Mesenchymal stem cell (in vitro differentiated cells and primary cell): ENCODE data around the gene CMTR1.

Experiments used
- DNase-seq: peaks from one replicate; pipeline ENCODE4 v3.0.0-alpha.2; 2013
- H2AFZ ChIP-seq: one replicate; pipeline ENCODE4 v1.6.1; 2013; ENCODE audit warnings: low read depth, mild to moderate bottlenecking, control low read depth, inconsistent platforms, low read length, moderate library complexity
- H2AK5ac ChIP-seq: 2 replicates; pipeline ENCODE4 v1.6.1; 2013; ENCODE audit warnings: low read length, moderate library complexity, mild to moderate bottlenecking, inconsistent platforms; ENCODE audit not compliant: severe bottlenecking
- H2BK120ac ChIP-seq: one replicate; pipeline ENCODE4 v1.6.1; 2013; ENCODE audit warnings: low read depth, mild to moderate bottlenecking, inconsistent platforms, low read length, moderate library complexity
- H2BK12ac ChIP-seq, 2 experiments: one replicate each; pipeline ENCODE4 v1.6.1; 2013; ENCODE audit warnings: inconsistent platforms in 2 of 2, low read length in 2 of 2, mild to moderate bottlenecking in 2 of 2, moderate library complexity in 2 of 2, control low read depth in 1 of 2
- H2BK15ac ChIP-seq: one replicate; pipeline ENCODE4 v1.6.1; 2013; ENCODE audit warnings: mild to moderate bottlenecking, low read depth, inconsistent platforms; ENCODE audit not compliant: poor library complexity, severe bottlenecking
- H2BK5ac ChIP-seq: 2 replicates; pipeline ENCODE4 v1.6.1; 2013; ENCODE audit warnings: low read depth, mild to moderate bottlenecking, low read length, control low read depth, inconsistent platforms; ENCODE audit not compliant: poor library complexity, severe bottlenecking
- H3K14ac ChIP-seq, 2 experiments: one replicate each; pipeline ENCODE4 v1.6.1; 2013; ENCODE audit warnings: inconsistent platforms in 2 of 2, low read length in 2 of 2, control low read depth in 1 of 2, mild to moderate bottlenecking in 1 of 2, moderate library complexity in 1 of 2
- H3K18ac ChIP-seq, 2 experiments: one replicate each; pipeline ENCODE4 v1.6.1; 2013; ENCODE audit warnings: inconsistent platforms in 2 of 2, low read length in 2 of 2, control low read depth in 1 of 2, low read depth in 1 of 2, mild to moderate bottlenecking in 1 of 2
- H3K23ac ChIP-seq, 2 experiments: one replicate each; pipeline ENCODE4 v1.6.1; 2013; ENCODE audit warnings: inconsistent platforms in 2 of 2, low read length in 2 of 2, mild to moderate bottlenecking in 2 of 2, moderate library complexity in 2 of 2, control low read depth in 1 of 2
- H3K27ac ChIP-seq: 2 replicates; pipeline ENCODE4 v1.5.1; 2013; ENCODE audit warnings: mild to moderate bottlenecking, moderate library complexity, low read length, control low read depth, inconsistent platforms; ENCODE audit not compliant: poor library complexity, severe bottlenecking
- H3K27me3 ChIP-seq, 2 experiments: 2 replicates each; pipeline versions ENCODE4 v1.6.1 to v1.7.0; 2013; ENCODE audit warnings: low read length in 2 of 2, mild to moderate bottlenecking in 2 of 2, moderate library complexity in 2 of 2, control low read depth in 1 of 2, inconsistent platforms in 1 of 2; ENCODE audit not compliant: control insufficient read depth in 1 of 2, insufficient read depth in 1 of 2
- H3K36me3 ChIP-seq, 2 experiments: 2 replicates each; pipeline versions ENCODE4 v1.6.1 to v1.7.0; 2013; ENCODE audit warnings: low read length in 2 of 2, control low read depth in 1 of 2, inconsistent platforms in 1 of 2, low read depth in 1 of 2, mild to moderate bottlenecking in 1 of 2; ENCODE audit not compliant: insufficient read depth in 2 of 2, control insufficient read depth in 1 of 2
- H3K4ac ChIP-seq, 2 experiments: one replicate each; pipeline ENCODE4 v1.6.1; 2013; ENCODE audit warnings: inconsistent platforms in 2 of 2, low read length in 2 of 2, mild to moderate bottlenecking in 2 of 2, moderate library complexity in 2 of 2, control low read depth in 1 of 2, low read depth in 1 of 2
- H3K4me1 ChIP-seq: 2 replicates; pipeline ENCODE4 v1.6.1; 2013; ENCODE audit warnings: low read depth, low read length, control low read depth; ENCODE audit not compliant: control insufficient read depth, insufficient read depth
- H3K4me2 ChIP-seq: 2 replicates; pipeline ENCODE4 v1.6.1; 2013; ENCODE audit warnings: low read length, mild to moderate bottlenecking, inconsistent platforms; ENCODE audit not compliant: poor library complexity, severe bottlenecking
- H3K4me3 ChIP-seq, 2 experiments: 2 replicates each; pipeline versions ENCODE4 v1.5.1 to v1.7.0; 2013; ENCODE audit warnings: low read length in 2 of 2, mild to moderate bottlenecking in 2 of 2, control low read depth in 1 of 2, low read depth in 1 of 2; ENCODE audit not compliant: insufficient read depth in 1 of 2
- H3K79me1 ChIP-seq: replicated peaks from 2 replicates; pipeline ENCODE4 v1.6.1; 2013; ENCODE audit warnings: mild to moderate bottlenecking, control low read depth, low read length, inconsistent platforms; ENCODE audit not compliant: poor library complexity, severe bottlenecking
- H3K9ac ChIP-seq: 2 replicates; pipeline ENCODE4 v1.7.0; 2013; ENCODE audit warnings: mild to moderate bottlenecking, low read length, moderate library complexity
- H3K9me3 ChIP-seq: 2 replicates; pipeline ENCODE4 v1.7.0; 2013; ENCODE audit warnings: mild to moderate bottlenecking, low read length; ENCODE audit not compliant: control insufficient read depth
- H4K8ac ChIP-seq: one replicate; pipeline ENCODE4 v1.6.1; 2013; ENCODE audit warnings: inconsistent platforms, mild to moderate bottlenecking, low read length, moderate library complexity
- H4K91ac ChIP-seq: one replicate; pipeline ENCODE4 v1.6.1; 2013; ENCODE audit warnings: mild to moderate bottlenecking, low read length, inconsistent platforms
- WGBS: methylation state at CpG from one replicate; pipeline ENCODE4 v1.1.7; 2013; ENCODE audit warnings: mixed read lengths; 5-methylcytosine and 5-hydroxymethylcytosine counted together

Gene CMTR1

DNA sequence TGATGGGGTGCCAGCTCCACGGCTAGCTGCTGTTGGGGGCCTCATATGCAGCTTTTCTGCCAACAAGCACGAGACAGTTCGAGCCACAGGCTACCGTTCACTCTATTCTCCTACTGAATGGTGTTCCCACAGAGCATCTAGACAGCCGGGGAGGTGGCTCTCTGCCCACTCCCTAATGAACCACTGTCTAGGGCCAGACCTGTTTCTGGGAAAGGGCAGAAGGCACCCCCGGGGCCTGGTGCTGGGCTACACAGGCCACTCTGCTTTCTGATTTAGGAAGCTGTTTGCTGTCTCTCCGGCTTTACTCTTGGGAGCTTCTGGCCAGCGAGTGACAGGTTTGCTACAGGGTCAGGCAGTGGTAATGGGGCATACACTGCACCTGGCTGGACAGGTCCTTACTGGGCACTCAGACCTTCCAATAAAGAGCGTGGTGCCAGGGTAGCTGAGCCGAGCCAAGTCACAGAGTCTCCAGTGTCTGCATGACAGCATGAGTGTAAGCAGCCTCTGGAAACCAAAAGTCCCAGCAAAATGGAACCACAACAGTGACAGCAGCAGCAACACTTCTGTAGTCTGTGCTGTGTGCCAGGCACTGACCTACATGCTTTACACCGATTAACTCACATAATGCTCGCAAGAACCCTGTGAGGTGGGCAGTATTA, 58.3 kb downstream of the CMTR1 start:
- no peaks in the 10 kb centered on the region for H3K9me3 ChIP-seq
- peak overlapping the region; percentile 22 for H2BK5ac ChIP-seq
- peaks cover 5 to 7% of the 10 kb centered on the region in 2 experiments for H3K36me3 ChIP-seq
- 93% methylated on average over 12 of the region's 12 CpGs for WGBS
- DNase-seq = no peak
- no peak overlapping the region for H2AFZ ChIP-seq
- no peak overlapping the region for H3K4me3 ChIP-seq
- H2BK12ac ChIP-seq = no peak overlapping the region
- peaks cover 22% of the 10 kb centered on the region for H3K4me1 ChIP-seq
- no peak overlapping the region for H3K9ac ChIP-seq
- no peak overlapping the region for H3K27ac ChIP-seq
- H3K18ac ChIP-seq = no peak overlapping the region
- no peak overlapping the region for H3K4me2 ChIP-seq
- no peak overlapping the region for H3K14ac ChIP-seq
- H4K91ac ChIP-seq = no peak overlapping the region
- H3K23ac ChIP-seq = no peak overlapping the region
- H2AK5ac ChIP-seq = no peak overlapping the region
- peaks cover 0 to 8% of the 10 kb centered on the region in 2 experiments for H3K27me3 ChIP-seq
- H2BK120ac ChIP-seq = no peak overlapping the region
- H2BK15ac ChIP-seq = no peak overlapping the region
- peaks cover 31% of the 10 kb centered on the region for H3K79me1 ChIP-seq
- H4K8ac ChIP-seq = no peak overlapping the region
- H3K4ac ChIP-seq = no peak overlapping the region

DNA sequence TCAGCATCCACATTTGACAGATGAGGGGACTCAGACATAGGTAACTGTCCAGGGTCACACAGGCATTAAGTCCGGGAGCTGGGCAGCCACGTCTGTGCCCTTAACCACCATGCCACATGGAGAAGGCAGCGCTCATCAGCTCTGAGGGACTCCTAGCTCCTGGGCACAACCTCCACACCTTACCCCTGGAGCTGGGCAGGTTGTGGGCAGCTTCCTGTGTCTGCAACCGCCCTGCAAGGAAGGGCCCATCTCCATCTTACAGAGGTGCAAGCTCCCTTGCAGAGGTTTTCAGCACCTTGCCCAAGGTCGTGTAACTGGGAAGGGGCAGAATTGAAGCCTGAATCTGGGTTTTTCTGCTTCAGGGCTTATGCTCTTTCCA, 58.8 kb downstream of the CMTR1 start:
- Histone ChIP-seq H2BK12ac (no peak overlapping the region), H3K14ac (no peak overlapping the region), H3K9me3 (no peaks in the 10 kb centered on the region), H3K18ac (no peak overlapping the region), H3K27me3 (peaks cover 0 to 8% of the 10 kb centered on the region in 2 experiments), H2AK5ac (no peak overlapping the region), H3K23ac (no peak overlapping the region), H3K36me3 (peaks cover 5 to 7% of the 10 kb centered on the region in 2 experiments), H3K79me1 (peaks cover 29% of the 10 kb centered on the region), H3K27ac (no peak overlapping the region), H3K9ac (no peak overlapping the region), H2BK5ac (peak overlapping the region; percentile 22), H2AFZ (no peak overlapping the region), H3K4me1 (peaks cover 22% of the 10 kb centered on the region), H4K91ac (no peak overlapping the region), H3K4ac (no peak overlapping the region), H2BK120ac (no peak overlapping the region), H3K4me3 (no peak overlapping the region), H2BK15ac (no peak overlapping the region), H3K4me2 (no peak overlapping the region), H4K8ac (no peak overlapping the region)
- WGBS = 89% methylated on average over 5 of the region's 5 CpGs
- DNase-seq = no peak

DNA sequence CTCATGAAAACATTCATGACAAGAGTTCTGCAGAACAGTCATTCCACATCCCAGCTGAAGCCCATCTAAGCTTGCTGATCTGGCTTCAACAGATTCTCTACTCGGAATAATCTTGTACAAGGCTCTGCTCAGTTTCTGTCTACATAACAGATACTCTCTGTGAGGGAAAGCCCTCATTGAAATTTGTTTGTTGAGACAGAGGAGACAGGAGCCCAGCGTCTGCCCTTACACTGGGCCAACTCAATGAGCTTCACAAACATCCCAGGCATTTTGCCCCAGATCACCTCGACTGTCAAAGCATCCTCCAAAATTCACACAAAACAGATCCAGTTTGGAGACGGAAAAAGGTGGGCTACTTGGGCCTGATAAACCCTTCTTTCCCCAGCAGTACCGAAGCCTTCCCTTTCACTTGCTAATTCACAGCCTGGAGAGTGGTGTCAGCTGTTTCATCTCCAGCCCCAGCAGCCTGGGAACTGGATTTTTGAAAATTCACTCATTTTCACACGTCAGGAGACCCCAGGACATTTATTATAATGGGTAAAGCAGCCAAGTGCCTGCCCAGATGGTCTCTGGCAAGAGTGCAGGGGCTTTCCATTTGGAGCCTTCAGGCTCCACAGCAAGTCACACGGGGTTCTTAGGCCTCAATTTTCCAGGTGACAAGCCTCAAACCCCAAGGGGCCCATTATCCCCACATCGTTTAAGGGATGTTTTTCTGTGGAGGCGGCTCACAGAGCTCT, 59.4 kb downstream of the CMTR1 start:
- Histone ChIP-seq H3K18ac (no peak overlapping the region), H3K27ac (no peak overlapping the region), H3K23ac (no peak overlapping the region), H3K79me1 (peaks cover 30% of the 10 kb centered on the region), H3K27me3 (peaks cover 0 to 8% of the 10 kb centered on the region in 2 experiments), H3K36me3 (peaks cover 5% of the 10 kb centered on the region in 2 experiments), H3K9me3 (no peaks in the 10 kb centered on the region), H2AK5ac (no peak overlapping the region), H3K9ac (no peak overlapping the region), H2BK12ac (no peak overlapping the region), H3K4ac (no peak overlapping the region), H4K91ac (no peak overlapping the region), H2AFZ (no peak overlapping the region), H2BK15ac (no peak overlapping the region), H3K14ac (no peak overlapping the region), H2BK120ac (no peak overlapping the region), H3K4me1 (peaks cover 22% of the 10 kb centered on the region), H3K4me2 (no peak overlapping the region), H2BK5ac (no peak overlapping the region), H3K4me3 (no peak overlapping the region), H4K8ac (no peak overlapping the region)
- 56% methylated on average over 9 of the region's 9 CpGs for WGBS
- DNase-seq = no peak

DNA sequence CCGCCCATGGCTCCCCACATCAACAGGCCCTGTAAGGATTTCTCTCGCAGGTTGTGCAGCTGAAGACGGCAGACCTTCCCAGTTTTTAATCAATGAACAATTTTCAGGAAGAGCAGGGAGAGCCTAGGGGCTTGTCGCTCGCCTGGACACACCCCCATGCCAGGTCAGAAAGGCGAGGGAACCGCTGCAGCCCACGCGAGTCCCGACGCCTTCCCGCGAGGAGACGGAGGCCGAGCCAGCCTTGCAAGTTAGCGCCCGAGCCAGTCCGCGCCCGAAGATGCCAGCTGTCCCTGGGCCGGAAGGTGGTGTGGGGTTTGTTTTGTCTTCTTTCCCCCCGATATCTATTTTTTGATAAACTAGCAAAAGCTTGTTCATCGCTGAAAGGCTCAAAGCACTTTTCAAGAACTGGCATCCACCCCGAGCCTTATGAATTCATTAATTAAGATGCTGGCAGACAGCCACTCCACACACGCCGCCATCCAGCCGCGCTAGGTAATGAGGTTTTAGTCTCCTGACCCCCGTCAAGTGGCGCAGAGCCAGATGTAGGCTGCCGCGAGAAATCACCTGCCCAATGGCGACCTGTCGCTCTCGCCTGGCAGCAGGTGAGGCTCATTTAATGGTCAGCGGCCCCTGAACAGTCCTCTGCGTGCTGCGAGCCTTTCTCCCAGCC, 60.1 kb downstream of the CMTR1 start:
- Histone ChIP-seq H3K27me3 (peaks cover 0 to 8% of the 10 kb centered on the region in 2 experiments), H3K14ac (no peak overlapping the region), H3K23ac (no peak overlapping the region), H2AK5ac (no peak overlapping the region), H4K8ac (no peak overlapping the region), H2BK120ac (no peak overlapping the region), H3K79me1 (peaks cover 29% of the 10 kb centered on the region), H3K4me3 (no peak overlapping the region), H3K9ac (no peak overlapping the region), H2BK15ac (no peak overlapping the region), H3K4me1 (peaks cover 22% of the 10 kb centered on the region), H3K18ac (no peak overlapping the region), H3K9me3 (no peaks in the 10 kb centered on the region), H3K4ac (no peak overlapping the region), H2AFZ (no peak overlapping the region), H3K4me2 (no peak overlapping the region), H3K27ac (no peak overlapping the region), H3K36me3 (peaks cover 2 to 5% of the 10 kb centered on the region in 2 experiments), H4K91ac (no peak overlapping the region), H2BK12ac (no peak overlapping the region), H2BK5ac (no peak overlapping the region)
- no peak for DNase-seq
- WGBS = 89% methylated on average over 38 of the region's 38 CpGs
